PC-9 (cell line): ENCODE results near the gene PDK4.

Experiments used
- EZH2 ChIP-seq: fragments of 200-600 bp; sonication (generic); IDR thresholded peaks from 2 replicates; pipeline ENCODE4 v1.8.0; 2017; ENCODE audit warnings: antibody characterized with exemption, low read depth
- TF ChIP-seq, protein P1 (sequence below): fragments of 200-600 bp; sonication (generic); conservative IDR thresholded peaks from 2 replicates; pipeline ENCODE4 v1.6.1; 2017; ENCODE audit warnings: mixed run types, antibody characterized with exemption, mild to moderate bottlenecking, moderate library complexity

GRCh38 chr7:95623788-95624187, 27.5 kb upstream of the PDK4 start:
- TF ChIP-seq, protein P1, sequence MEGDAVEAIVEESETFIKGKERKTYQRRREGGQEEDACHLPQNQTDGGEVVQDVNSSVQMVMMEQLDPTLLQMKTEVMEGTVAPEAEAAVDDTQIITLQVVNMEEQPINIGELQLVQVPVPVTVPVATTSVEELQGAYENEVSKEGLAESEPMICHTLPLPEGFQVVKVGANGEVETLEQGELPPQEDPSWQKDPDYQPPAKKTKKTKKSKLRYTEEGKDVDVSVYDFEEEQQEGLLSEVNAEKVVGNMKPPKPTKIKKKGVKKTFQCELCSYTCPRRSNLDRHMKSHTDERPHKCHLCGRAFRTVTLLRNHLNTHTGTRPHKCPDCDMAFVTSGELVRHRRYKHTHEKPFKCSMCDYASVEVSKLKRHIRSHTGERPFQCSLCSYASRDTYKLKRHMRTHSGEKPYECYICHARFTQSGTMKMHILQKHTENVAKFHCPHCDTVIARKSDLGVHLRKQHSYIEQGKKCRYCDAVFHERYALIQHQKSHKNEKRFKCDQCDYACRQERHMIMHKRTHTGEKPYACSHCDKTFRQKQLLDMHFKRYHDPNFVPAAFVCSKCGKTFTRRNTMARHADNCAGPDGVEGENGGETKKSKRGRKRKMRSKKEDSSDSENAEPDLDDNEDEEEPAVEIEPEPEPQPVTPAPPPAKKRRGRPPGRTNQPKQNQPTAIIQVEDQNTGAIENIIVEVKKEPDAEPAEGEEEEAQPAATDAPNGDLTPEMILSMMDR = no peak
- no peak for TF ChIP-seq EZH2
